ENCODE data around the gene SLC38A7.
"Not testable (repeated sequence)": the region's sequence is repeated elsewhere in the genome, so short reads cannot be mapped to it uniquely, and the experiment has no call there.

Gene SLC38A7

DNA sequence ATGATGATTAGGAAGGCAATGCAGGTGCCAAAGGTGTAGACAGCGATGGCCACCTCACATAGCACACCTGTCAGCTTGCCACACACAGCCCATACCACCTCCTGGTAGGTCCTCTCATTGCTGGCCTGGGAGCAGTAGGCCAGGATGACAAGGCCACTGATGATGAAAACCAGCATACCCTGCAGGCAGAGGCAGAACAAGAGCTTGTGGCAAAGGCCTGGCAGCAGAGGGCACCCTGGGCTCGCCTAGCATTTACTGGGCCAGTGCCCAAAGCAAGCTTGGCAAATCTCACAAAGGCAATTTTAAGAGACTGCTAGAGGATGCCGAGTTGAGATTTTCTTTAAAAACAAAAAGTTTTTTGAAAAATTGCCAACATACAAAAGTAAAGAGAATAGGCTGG lies 5.9 kb downstream of the SLC38A7 start:
- no peak for DNase-seq (ENCODE audit: low read depth)

DNA sequence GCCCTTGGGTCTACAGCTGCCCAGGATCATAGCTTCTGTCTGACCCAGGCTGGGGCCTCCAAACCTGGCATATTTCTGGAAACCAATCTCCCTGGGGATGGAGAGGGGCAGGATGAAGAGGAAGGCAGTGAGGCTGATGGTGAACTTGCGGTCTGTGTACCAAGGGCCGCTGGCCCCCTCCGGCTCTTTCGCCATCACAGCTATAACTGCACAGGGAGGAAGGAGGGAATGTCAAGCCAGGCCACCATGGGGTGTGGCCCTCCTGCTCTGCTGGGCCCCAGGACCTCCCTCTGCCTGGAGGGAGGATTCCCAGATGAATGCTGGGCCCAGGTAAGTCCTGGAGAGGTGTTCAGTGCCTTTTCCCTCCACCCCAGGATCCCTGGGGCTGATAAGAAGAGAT lies 6.3 kb downstream of the SLC38A7 start:
- no peak for DNase-seq (ENCODE audit: low read depth)

DNA sequence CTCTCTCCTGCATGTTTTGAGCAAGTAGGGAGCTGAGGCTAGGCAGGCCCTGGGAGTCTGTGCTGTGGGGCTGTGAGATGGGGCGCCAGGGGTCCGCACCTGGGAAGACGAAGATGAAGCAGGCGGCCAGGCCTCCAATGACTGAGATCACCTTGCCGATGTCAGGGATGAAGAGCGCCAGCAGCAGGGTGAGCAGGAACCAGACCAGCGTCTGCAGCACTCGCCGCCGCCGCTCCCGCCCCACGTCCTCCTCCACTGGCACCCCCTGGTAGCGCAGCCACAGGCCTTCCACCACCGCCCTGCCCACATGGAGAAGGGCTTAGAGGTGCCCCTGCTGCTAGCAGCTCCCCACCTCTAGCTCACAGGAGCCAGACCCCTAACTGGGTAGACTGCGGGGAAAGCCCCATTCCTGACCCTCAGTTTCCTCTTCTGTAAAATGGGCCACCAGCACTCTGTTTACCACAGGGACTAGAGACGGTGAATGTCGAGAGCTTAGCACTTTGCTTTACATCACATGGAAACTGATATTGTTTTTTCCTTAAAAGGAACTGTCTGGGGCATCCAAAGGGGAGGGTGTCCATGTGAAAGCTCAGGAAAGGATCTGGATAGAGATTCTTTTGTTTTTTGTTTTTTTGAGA lies 13.5 kb downstream of the SLC38A7 start:
- DNase-seq (ENCODE audit: low read depth): no peak

DNA sequence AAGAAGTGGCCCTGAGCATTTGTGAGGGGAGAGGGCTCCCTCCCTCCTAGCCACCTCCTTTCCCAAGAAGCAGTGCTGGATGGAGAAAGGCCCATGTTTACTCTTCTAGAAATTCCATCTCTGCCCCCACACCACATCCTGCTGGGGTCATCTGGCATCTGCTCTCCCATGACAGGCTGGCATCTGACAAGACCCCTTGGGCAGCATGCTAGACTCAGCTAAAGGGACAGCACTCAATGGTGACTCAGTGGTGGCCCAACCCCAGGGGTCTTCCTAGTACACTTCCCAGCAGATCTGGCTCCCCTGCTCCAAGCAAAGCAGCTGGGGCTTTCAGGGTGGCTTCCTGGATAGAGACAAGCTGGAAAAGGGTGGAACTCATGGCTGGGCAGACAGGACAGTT lies 14.4 kb downstream of the SLC38A7 start:
- no peak for DNase-seq (ENCODE audit: low read depth)

DNA sequence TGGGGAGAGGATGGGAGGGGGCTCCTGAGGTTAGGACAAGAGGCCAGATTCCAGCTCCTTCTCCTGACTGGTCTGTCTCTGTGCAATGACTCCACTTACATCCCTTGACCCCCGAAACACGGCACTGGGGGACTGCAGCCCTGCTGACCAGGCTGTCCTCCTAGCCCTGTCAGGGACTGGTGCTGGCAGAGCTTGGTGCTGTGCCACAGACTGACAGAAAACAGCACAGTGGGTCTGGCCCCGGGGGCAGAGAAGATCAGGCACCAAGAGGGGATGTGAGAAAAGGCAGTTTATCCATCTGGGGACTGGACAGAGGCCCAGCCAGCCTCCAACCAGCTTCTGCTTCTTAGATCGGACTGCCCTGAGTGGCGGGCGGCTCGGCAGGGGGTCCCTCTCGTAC lies 19.4 kb downstream of the SLC38A7 start:
- no peak for DNase-seq (ENCODE audit: low read depth)

DNA sequence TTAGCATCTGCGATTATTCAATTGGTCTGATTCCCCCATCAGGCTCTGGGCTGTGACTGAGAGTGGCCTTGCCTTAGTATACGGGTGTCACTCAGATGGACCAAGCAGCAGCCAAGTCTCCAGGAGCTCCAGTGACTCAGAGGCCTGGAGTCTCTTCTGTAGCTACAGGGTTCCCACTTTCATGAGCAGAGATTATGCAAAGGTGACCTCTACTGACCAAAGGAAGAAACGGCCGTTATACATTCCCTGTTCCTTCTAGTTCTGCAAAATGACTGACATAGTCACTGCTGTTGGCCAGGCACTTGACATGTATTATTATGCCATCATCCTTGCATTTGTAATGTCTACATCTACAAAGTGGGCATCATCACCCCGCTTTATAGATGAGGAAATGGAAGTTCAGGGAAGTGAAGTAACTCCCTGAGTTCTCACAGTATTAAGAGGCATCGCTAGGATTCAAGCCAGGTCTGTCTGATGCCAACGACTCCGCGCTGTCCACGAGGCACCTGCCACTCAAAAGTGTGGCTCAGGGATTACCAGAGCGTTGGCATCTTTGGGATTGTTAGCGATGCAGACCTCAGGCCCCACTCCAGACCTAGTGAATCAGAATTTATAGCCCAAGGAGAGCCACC lies 23.3 kb downstream of the SLC38A7 start:
- DNase-seq (ENCODE audit: low read depth): peak; percentile 86

DNA sequence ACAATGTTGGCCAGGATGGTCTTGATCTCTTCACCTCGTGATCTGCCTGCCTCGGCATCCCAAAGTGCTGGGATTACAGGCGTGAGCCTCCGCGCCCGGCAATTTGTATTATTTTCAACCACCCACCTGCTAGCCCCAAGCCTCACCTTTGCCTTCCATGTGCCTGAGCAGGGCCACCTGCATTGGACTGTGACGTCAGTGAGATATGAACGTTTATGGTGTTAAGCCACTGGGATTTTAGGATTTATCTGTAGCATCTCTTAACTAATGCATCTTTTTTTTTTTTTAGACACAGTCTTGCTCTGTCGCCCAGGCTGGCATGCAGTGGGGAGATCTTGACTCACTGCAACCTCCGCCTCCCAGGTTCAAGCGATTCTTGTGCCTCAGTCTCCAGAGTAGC lies 24.7 kb downstream of the SLC38A7 start:
- DNase-seq (ENCODE audit: low read depth): not testable (repeated sequence)

DNA sequence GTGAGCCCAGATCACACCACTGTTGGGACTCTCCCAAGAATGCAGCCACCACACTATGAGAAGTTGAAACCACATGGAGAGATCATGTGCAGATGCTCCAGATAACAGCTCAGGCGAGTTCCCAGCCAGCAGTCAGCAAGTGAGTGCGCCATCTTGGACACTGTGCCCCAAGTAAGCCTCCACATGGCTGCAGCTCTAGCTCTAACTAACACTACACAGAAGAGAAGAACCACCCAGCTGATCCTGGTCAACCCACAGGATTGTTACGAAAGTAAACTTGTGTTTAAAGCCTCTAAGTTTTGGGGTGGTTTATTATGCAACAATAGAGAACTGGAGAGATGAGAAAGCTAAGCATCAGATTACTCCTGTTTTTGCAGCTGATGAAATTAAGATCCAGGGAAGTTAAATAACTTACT lies 25.8 kb downstream of the SLC38A7 start:
- no peak for DNase-seq (ENCODE audit: low read depth)

DNA sequence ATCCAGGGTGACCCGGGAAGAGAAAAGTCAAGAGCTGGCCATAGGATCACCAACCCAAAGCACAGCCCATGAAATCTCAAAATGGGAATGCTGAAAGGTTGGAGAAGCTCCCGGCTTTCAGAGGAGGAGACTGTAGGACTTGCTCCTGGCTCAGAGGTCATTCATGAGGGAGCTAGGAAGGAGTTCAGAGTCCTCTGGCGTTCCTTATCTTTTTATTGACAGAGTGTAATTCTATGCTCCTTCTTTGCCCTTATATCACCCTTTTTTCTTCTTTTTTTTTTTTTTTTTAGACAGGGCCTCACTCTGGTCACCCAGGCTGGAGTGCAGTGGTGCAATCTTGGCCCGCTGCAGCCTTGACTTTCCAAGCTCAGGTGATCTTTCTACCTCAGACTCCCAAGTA lies 27.7 kb downstream of the SLC38A7 start:
- DNase-seq (ENCODE audit: low read depth): no peak

DNA sequence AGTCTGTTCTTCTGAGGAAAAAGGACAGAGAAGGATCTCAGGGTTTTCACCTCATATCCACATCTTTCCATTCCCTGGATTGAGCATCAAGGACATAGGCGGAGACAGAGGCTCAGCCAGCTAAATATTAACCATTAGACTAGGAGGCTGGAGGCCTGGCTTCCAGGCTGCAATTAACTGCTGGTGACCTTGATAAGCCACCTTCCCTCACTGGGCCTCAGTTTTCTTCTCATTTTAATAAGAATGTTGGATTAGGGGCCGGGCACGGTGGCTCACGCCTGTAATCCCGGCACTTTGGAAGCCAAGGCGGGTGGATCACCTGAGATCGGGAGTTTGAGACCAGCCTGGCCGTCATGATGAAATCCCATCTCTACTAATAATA lies 29.4 kb downstream of the SLC38A7 start:
- no peak for DNase-seq (ENCODE audit: low read depth)

DNA sequence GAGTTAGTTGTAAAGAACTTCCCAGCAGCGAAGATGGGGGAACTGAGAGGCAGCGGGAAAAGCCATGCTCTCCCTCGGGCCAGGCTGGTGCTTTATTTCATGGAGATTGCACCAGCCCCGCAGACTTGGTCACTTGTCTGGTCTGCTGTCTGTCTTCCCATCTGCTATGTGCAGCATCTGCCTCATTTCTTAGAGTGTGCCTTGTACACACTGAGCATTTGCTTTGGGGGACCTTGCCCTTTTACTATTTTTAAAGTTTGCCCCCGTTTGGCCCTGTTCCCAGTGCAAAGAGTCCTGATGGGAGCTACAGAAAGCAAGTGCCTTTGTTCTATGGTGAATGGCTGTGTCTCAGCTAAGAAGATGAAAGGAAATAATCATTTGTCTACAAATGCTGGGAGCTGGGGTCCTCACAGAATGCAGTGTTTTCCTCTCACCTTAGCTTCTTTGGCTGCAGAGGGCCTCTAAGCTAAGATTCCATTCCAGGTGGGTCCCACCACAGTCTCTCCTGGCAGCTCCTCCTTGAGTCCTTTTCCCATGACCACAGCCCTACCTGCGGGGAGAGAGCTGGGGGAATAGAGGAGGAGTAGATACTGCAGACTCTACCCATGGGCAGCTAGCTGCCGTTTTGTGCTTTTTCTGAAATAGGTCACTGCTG lies 29.9 kb downstream of the SLC38A7 start:
- DNase-seq (ENCODE audit: low read depth): no peak

DNA sequence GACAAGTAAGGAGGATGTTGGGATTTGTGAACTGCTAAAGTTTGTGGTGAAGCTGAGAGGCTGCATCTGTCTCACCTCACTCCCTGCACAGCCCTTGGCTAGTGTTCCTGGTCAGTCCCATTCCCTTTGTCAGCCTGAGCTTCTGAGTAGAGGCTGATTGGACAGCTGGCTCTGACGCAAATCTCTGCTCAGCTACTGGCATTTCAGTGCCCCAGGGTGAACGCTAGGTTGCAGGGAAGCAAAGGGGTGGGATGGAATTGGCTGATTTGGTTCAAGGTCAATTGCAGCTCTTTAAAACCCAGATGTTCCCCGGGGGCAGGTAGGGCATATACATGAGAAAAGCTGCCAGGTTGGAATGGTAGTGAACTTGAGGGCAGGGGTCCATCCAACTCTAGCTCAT lies 31.8 kb downstream of the SLC38A7 start:
- DNase-seq (ENCODE audit: low read depth): no peak

DNA sequence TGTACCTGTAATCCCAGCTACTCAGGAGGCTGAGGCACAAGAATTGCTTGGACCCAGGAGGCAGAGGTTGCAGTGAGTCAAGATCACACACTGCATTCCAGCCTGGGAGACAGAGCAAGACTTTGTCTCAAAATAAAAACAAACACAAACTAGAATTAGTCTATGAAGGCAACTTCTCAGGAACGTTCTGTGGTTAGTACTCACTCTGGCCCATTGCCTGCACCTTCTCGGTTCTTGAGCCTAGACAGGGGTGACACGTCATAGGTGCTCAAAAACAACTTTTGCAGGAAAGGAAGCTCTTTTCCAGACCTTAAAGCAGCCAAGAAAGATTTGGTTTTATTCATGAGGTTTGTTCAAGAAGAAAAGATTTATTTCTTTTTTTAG lies 32.6 kb downstream of the SLC38A7 start:
- no peak for DNase-seq (ENCODE audit: low read depth)

DNA sequence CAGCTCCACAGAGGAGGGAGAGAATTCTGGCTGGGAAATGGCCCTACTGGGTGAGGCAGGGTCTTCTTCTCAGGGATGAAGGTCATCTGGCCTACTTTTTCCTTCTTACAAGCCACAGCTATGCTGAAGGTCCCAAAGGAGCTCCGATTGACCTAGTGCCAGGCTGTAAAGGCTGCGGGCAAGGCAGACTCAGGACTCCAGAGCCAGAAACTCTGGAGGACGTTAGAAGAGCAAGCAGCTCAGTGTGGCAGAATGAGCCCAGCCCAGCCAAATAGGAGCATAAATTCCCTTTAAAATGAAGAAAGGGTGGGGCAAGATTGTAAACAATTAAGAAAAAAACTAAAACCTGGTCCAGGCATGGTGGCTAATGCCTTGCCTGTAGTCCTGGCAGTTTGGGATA lies 34.9 kb downstream of the SLC38A7 start:
- DNase-seq (ENCODE audit: low read depth): peak; percentile 42

DNA sequence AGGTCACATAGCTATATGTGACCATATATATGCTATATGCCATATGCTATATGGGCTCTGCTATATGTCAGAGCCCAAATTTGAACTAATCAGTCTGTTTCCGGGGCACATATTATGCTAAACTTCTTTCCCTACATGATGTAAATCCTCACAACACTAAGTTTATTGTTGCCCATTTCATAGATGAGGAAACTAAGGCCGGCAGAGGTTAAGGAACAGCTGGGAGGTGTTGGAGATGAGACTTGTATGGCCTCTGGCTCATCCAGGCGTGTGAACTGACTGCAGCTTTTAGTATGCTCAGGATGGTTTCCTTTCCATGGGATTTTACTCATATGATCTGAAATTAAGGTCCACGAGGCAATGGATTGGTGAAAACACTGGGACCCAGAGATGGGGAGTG lies 37.5 kb downstream of the SLC38A7 start:
- DNase-seq (ENCODE audit: low read depth): no peak

DNA sequence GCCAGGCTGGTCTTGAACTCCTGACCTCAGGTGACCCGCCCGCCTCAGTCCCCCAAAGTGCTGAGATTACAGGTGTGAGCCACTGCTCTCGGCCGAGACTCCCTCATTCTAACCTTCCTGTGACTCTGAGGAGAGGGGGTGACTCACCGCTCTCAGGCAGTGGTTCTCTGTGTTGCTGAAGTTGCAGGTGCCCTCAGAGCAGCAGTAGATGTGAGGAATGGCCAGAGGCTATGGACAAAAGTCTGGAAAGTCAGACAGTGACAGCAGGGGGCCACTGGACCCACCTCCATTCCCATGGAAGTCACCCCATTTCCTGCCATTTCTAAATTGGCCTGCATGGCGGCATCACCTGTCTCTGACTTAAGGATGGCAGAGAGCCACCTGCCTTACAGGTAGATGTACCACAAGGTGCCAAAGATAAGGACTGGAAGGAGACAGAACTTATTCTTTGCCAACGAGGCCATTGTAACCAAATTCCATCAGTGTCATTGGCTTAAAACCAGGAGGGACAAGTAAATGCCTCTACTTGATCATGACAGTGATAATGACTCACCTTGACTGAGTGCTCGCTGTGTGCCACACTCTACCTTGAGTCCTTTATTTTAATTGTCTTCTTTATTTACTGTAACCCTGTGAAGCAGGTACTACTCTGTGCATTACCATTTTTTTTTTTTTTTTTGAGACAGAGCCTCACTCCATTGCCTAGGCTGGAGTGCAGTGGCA lies 39.6 kb downstream of the SLC38A7 start:
- DNase-seq (ENCODE audit: low read depth): no peak

DNA sequence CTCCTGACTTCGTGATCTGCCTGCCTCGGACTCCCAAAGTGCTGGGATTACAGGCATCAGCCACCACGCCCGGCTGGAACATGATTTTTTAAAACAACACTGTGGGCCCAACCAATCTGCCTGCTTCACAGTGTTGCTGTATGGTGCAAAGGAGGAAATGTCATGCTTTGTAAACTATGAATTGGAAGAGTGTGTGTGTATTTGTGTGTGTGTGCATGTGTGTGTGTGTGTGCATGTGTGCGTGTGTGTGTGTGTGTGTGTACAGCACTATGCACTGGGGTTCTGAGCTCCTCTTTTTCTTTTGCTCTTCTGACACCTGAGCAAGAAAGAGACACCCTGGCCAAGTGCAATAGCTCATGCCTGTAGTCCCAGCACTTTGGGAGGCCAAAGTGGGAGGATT lies 40.5 kb downstream of the SLC38A7 start:
- DNase-seq (ENCODE audit: low read depth): no peak

DNA sequence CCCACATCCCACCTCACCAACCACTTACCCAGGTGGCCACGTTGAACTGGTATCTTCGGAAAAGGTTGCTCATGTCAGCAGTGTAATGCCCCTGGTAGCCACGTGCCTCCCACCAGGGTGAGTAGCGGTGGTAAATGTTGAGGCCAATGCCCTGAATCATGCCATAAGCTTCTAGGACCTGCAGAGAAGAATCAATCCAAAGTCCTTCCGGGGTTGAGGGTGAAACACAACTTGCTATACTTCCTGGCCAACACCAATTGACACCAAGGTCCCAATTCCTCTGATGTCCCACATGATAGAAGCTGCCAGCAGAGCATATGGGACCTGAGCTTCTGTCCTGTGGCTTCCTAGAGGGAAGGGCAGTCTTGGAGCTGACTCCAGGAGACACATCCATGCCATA lies 43.6 kb downstream of the SLC38A7 start:
- no peak for DNase-seq (ENCODE audit: low read depth)

DNA sequence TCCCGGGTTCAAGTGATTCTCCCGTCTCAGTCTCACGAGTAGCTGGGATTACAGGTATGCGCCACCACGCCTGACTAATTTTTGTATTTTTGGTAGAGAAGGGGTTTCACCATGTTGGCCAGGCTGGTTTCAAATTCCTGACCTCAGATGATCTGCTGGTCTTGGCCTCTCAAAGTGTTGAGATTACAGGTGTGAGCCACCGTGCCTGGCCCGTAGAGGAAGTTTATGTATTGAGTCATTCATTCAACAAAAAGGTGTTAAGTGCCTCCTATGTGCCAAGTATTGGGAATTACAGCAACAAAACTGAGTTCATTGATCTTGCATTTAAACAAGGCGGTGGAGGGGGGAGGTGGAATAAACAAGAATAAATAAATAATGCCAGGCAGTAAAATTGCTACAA lies 44.7 kb downstream of the SLC38A7 start:
- DNase-seq (ENCODE audit: low read depth): no peak

DNA sequence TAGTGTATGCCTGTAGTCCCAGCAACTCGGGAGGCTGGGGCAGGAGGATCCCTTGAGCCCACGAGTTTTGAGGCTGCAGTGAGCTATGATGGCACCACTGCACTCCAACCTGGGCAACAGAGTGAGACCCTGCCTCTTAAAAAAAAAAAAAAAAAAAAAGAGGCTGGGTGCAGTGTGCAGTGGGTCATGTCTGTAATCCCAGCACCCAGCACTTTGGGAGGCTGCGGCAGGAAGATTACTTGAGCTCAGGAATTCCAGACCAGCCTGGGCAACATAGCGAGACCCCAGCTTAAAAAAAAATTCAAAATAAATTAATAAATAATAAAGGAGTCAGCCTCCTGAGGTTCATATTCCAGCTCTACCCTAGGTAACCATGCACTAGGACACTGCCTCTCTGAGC lies 45.3 kb downstream of the SLC38A7 start:
- DNase-seq (ENCODE audit: low read depth): no peak

DNA sequence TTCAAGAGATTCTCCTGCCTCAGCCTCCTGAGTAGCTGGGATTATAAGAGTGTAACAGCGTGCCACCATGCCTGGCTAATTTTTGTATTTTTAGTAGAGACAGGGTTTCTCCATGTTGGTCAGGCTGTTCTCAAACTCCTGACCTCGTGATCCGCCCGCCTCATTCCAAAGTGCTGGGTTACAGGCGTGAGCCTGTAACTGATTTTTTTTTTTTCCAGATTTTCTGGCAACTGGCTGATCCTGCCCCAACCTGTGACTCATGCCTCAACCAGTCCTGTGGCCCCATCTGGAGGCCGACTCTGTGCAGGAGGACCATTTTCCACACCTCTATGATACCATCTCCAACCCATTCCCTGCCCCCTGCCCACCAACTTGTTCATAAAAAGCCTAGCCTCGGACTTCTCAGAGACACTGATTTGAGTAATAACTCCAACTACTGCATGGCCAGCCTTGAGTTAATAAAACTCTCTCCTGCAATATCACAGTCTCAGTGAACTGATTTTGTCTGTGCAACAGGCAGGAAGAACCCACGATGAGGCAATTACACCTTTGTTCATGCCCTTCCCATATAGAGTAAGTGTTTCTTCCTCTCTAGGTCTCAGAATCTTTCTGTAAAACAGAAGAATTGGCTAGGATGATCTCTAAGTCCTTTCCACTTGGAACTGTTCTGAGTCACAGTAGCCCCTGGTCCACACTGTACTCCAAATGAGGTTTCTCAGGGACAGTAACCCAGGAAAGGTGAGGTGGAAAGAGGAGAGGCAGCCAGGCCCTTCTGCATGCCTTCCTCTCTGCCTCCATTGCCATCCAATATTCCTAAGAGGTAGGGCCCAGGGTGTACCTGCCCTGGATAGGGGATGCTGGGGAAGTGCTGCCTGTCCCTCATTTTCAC lies 46.2 kb downstream of the SLC38A7 start:
- DNase-seq (ENCODE audit: low read depth): peak; percentile 82

DNA sequence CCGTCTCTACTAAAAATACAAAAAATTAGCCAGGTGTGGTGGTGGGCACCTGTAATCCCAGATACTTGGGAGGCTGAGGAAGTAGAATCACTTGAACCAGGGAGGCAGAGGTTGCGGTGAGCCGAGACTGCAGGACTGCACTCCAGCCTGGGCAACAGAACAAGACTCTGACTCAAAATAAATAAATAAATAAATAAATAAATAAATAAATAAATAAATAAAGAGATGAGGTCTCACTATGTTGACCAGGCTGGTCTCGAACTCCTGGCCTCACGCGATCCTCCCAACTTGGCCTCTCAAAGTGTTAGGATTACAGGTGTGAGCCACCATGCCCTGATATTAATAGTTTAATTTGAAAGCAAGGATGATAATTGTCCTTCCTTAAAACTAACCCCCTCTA lies 47.5 kb downstream of the SLC38A7 start:
- not testable (repeated sequence) for DNase-seq (ENCODE audit: low read depth)
